ENCODE results near the gene THOC5. TPM values are rescaled to one million over a fixed set of nuclear protein-coding genes. Genes with fewer than 3 reads are reported as not detected.
"Not testable (repeated sequence)": the region's sequence is repeated elsewhere in the genome, so short reads cannot be mapped to it uniquely, and the experiment has no call there.

THOC5 gene
- total RNA-seq, 1 donor from 2014 or later = 175 TPM

- peaks cover 1% of the 10 kb centered on the region for H3K27me3 Mint-ChIP-seq (ENCODE audit: unreplicated experiment)
- peaks cover 4% of the 10 kb centered on the region for H3K9me3 Mint-ChIP-seq (ENCODE audit: unreplicated experiment)
- H3K27ac Mint-ChIP-seq (ENCODE audit: unreplicated experiment) = no peak overlapping the region
- H3K4me3 Mint-ChIP-seq (ENCODE audit: unreplicated experiment) = no peak overlapping the region
- no peak for TF ChIP-seq CTCF (IDR thresholded peaks at IDR 0.05; ENCODE audit: partially characterized antibody, unreplicated experiment)
- H3K4me1 Mint-ChIP-seq (ENCODE audit: low read depth, unreplicated experiment) = no peaks in the 10 kb centered on the region
- H3K36me3 Mint-ChIP-seq (ENCODE audit: unreplicated experiment) = peaks cover 29% of the 10 kb centered on the region
- DNase-seq = no peak
These were observed 59.9 kb downstream of the THOC5 start for GRCh38 chr22:29493636-29494035.

GRCh38 chr22:29491012-29491411 lies 62.5 kb downstream of the THOC5 start:
- H3K9me3 Mint-ChIP-seq (ENCODE audit: unreplicated experiment) = peaks cover 4% of the 10 kb centered on the region
- peak overlapping the region; percentile 5 for H3K27ac Mint-ChIP-seq (ENCODE audit: unreplicated experiment)
- H3K36me3 Mint-ChIP-seq (ENCODE audit: unreplicated experiment) = peaks cover 31% of the 10 kb centered on the region
- H3K27me3 Mint-ChIP-seq (ENCODE audit: unreplicated experiment) = peaks cover 1% of the 10 kb centered on the region
- no peak overlapping the region for H3K4me3 Mint-ChIP-seq (ENCODE audit: unreplicated experiment)
- DNase-seq = no peak
- no peak for TF ChIP-seq CTCF (IDR thresholded peaks at IDR 0.05; ENCODE audit: partially characterized antibody, unreplicated experiment)
- H3K4me1 Mint-ChIP-seq (ENCODE audit: low read depth, unreplicated experiment) = no peaks in the 10 kb centered on the region

- H3K36me3 Mint-ChIP-seq (ENCODE audit: unreplicated experiment) = peaks cover 22% of the 10 kb centered on the region
- DNase-seq; H3K9me3 Mint-ChIP-seq (ENCODE audit: unreplicated experiment); H3K27me3 Mint-ChIP-seq (ENCODE audit: unreplicated experiment); H3K27ac Mint-ChIP-seq (ENCODE audit: unreplicated experiment); H3K4me3 Mint-ChIP-seq (ENCODE audit: unreplicated experiment); H3K4me1 Mint-ChIP-seq (ENCODE audit: low read depth, unreplicated experiment): not testable (repeated sequence)
These were observed 64.3 kb downstream of the THOC5 start for GRCh38 chr22:29489127-29489780.

- Mint-ChIP-seq H3K27ac (ENCODE audit: unreplicated experiment) (no peak overlapping the region), H3K36me3 (ENCODE audit: unreplicated experiment) (peaks cover 22% of the 10 kb centered on the region), H3K4me1 (ENCODE audit: low read depth, unreplicated experiment) (no peaks in the 10 kb centered on the region), H3K27me3 (ENCODE audit: unreplicated experiment) (no peaks in the 10 kb centered on the region), H3K9me3 (ENCODE audit: unreplicated experiment) (peaks cover 4% of the 10 kb centered on the region), H3K4me3 (ENCODE audit: unreplicated experiment) (no peak overlapping the region)
- no peak for TF ChIP-seq CTCF (IDR thresholded peaks at IDR 0.05; ENCODE audit: partially characterized antibody, unreplicated experiment)
- DNase-seq = no peak
These were observed 66.1 kb downstream of the THOC5 start for GRCh38 chr22:29487426-29487986.

GRCh38 chr22:29485448-29485847 lies 68.1 kb downstream of the THOC5 start:
- Mint-ChIP-seq H3K9me3 (ENCODE audit: unreplicated experiment) (peaks cover 6% of the 10 kb centered on the region), H3K4me3 (ENCODE audit: unreplicated experiment) (no peak overlapping the region), H3K4me1 (ENCODE audit: low read depth, unreplicated experiment) (peaks cover 5% of the 10 kb centered on the region), H3K27ac (ENCODE audit: unreplicated experiment) (no peak overlapping the region), H3K27me3 (ENCODE audit: unreplicated experiment) (no peaks in the 10 kb centered on the region), H3K36me3 (ENCODE audit: unreplicated experiment) (peaks cover 15% of the 10 kb centered on the region)
- TF ChIP-seq CTCF (IDR thresholded peaks at IDR 0.05; ENCODE audit: partially characterized antibody, unreplicated experiment) = no peak
- DNase-seq = no peak
